NCI-H226 (cell line): ENCODE data around the gene UCP1.
"Not testable (repeated sequence)": the region's sequence is repeated elsewhere in the genome, so short reads cannot be mapped to it uniquely, and the experiment has no call there.

Source experiments
- DNase-seq: peaks from one replicate; pipeline ENCODE4 v3.0.0-alpha.2; 2015

UCP1 gene

DNA sequence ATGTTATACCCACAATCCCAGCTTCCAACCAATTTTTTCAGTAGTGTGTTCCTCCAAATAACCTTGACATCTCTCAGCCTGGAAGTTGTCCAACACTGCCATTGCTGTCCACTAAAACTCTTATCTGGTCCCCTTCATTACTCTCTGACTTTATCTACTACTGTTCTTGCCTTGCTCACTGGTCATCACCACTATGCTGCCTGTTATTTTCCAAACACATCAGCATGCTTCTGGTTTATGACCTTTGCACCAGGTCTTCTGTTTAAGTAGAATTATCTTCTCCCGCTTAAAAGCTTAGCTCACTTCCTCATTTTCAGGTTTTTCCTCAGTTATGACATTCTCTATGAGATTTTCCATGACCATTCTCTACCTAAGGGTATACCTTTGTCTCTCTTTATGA lies 39.3 kb downstream of the UCP1 start:
- DNase-seq = no peak

DNA sequence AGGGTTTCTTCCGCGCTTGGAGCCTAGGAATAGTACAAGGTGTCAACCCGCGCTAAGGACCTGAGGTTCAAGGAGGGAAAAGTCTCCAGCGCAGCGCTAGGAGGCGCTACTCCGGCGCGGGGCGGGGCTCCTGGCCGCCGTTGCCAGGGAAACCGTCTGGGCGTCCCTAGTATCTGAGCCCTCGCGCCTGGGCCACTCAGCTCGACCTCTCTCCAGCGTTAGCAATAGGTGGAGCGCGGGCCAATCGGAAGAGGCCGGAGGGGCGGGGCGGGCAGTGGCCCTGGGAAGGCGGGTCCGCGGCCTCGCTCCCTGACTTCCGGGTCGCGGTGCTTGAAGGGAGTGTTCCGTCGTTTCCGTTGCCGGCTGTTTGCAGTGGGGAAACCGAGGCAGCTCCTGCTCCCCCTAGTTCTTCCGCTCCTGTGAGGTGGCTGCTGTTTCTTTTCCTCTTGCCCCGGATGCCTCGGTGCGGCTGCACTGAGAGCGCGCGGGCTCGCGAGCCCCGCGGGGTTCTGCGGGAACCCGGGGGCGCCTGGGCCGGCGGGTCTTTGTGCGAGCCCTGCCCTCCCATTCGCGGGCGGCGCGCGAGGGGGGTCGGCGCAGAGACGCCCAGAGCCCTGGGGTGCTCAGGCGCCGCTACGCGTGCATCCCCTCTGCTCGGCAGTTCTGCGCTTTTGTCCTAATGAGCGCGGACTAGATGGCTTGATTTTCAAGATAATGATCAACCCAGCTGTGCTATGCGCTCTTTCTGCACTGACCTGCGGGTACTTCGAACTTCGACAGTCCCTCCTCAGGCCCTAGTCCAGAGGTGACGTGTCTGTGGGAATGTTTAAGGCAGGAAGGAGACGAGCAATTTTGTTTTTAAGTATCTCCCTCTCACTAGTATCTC lies 44.7 kb downstream of the UCP1 start, which contains the start of gene ELMOD2:
ELMOD2 (plus strand) TSS at position 312 of the 886 bp plus-strand sequence. CDS start 1,261 bp downstream, outside the sequence.
- peak; percentile 94 for DNase-seq

DNA sequence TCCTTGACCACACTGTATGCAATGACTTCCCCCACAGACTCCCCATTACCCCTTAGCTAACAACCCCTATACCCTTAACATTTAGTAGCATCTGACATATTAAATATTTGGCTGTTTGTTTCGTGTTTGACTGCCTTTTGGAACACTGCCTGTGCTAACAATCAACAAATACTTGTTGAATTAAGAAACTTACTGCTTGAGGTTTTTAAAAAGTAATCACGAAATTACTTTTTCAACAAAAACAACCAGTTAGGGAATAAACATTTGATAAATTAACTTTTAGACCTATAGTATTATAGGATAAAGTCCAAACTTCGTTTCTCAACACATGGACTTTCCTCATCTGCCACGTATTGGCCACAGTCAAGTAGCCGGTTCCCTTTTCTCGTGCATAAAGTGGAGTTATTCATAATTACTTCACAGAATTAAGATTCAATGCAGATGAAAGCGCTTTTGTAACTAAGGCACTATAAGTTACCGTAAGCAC lies 45.3 kb downstream of the UCP1 start:
- DNase-seq = no peak

DNA sequence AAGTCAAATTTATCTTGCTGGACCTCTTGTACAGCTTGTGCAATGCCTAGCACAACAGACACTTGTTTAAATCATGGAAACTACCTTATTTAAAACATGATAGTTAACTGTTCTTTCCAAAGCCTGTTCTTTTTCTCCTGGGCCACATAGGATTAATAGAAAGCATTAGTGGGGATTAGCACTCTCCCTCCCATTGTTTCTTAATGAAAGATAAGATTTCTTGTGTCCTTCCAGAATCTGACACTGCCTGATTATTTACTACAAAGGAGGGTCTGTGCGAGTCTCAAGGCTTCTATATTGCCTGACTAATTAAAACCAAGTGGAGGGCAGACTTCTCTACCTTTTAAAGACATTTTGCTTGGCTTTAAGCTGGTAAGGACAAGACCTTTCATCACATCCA lies 53.3 kb downstream of the UCP1 start:
- no peak for DNase-seq

DNA sequence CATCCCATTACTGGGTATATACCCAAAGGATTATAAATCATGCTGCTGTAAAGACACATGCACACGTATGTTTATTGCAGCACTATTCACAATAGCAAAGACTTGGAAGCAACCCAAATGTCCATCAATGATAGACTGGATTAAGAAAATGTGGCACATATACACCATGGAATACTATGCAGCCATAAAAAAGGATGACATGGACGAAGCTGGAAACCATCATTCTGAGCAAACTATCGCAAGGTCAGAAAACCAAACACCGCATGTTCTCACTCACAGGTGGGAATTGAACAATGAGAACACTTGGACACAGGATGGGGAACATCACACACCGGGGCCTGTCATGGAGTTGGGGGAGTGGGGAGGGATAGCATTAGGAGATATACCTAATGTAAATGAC lies 55.0 kb downstream of the UCP1 start:
- not testable (repeated sequence) for DNase-seq
